ENCODE data around the gene LYVE1.

LYVE1 gene

DNA sequence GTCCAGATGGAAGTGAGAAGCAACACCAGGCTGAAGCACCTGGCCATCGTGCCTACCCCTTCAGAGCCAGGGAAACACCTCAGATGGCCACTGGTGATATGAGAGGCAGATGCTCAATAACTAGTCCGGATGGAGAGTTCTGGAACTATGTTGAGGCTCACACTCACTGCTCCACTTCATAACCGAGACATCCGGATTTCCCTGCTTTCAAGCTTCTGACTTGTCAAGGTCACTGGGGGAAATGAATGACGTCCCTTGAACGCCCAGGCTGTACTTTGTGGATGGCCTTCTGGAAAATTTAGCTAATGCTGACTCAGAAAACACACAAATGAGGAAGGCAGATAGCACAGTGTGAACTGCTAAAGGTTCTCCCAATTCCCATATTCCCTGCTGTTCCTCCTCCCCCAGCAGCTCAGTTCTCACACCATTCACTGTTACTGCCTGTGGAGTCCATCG is at the start of gene LYVE1:
TSS of gene LYVE1 (minus strand) at position 180 of the 456 bp plus-strand sequence. CDS start at position 47, 133 bp downstream.
- TF ChIP-seq POLR2A (IDR thresholded peaks at IDR 0.05; ENCODE audit: low read length) (no peak), GATA1 (IDR thresholded peaks at IDR 0.05; ENCODE audit: low read depth, low read length) (no peak)
- DNase-seq = no peak

DNA sequence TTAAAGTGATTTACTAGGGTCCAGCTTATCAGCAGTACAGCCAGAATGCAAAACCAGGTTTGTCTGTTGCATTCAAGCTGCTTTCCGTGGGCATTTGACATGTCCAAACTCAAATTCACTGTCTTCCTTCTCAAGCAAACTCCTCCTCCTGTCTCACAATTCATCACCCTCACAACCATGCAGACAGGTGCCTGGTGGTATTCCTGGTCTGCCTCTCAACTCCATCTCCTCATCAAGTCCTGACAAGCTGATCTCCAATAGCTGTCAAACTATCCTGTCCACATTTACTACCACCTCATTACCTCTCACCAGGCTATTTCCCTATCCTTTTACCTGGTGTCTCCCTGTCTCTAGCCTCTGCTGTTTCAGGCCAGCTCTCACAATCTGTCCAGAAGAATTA is 49.1 kb upstream of the LYVE1 start:
- DNase-seq = no peak
- TF ChIP-seq POLR2A (IDR thresholded peaks at IDR 0.05; ENCODE audit: low read length) = no peak
- no peak for TF ChIP-seq GATA1 (IDR thresholded peaks at IDR 0.05; ENCODE audit: low read depth, low read length)

- DNase-seq = no peak
Observed at GRCh38 chr11:10611979-10612862, 43.8 kb upstream of the LYVE1 start.

GRCh38 chr11:10609636-10610035 is 41.2 kb upstream of the LYVE1 start:
- no peak for TF ChIP-seq GATA1 (IDR thresholded peaks at IDR 0.05; ENCODE audit: low read depth, low read length)
- TF ChIP-seq POLR2A (IDR thresholded peaks at IDR 0.05; ENCODE audit: low read length) = no peak

More at GRCh38 chr11:10611979-10612862, 43.8 kb upstream of the LYVE1 start:
- TF ChIP-seq POLR2A (IDR thresholded peaks at IDR 0.05; ENCODE audit: low read length) (no peak), GATA1 (IDR thresholded peaks at IDR 0.05; ENCODE audit: low read depth, low read length) (no peak)

DNA sequence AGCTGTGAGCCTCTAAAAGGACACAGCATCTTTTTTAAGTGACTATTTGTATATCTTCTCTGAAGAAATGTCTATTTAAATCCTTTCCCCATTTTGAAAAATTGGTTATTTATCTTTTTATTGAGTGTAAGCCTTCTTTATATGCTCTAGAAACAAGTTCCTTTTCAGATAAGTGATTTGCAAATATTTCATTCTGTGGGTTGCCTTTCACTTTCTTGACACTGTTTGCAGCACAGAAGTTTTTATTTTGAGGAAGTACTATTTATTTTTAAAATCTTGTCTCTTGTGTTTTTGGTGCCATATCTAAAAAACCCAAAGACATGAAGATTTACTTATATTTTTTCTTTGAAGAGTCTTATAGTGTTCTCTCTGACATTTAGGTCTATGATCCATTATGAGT is 40.1 kb upstream of the LYVE1 start:
- TF ChIP-seq GATA1 (IDR thresholded peaks at IDR 0.05; ENCODE audit: low read depth, low read length) = no peak
- no peak for TF ChIP-seq POLR2A (IDR thresholded peaks at IDR 0.05; ENCODE audit: low read length)
- DNase-seq = no peak

More at GRCh38 chr11:10609636-10610035, 41.2 kb upstream of the LYVE1 start:
- DNase-seq = no peak

DNA sequence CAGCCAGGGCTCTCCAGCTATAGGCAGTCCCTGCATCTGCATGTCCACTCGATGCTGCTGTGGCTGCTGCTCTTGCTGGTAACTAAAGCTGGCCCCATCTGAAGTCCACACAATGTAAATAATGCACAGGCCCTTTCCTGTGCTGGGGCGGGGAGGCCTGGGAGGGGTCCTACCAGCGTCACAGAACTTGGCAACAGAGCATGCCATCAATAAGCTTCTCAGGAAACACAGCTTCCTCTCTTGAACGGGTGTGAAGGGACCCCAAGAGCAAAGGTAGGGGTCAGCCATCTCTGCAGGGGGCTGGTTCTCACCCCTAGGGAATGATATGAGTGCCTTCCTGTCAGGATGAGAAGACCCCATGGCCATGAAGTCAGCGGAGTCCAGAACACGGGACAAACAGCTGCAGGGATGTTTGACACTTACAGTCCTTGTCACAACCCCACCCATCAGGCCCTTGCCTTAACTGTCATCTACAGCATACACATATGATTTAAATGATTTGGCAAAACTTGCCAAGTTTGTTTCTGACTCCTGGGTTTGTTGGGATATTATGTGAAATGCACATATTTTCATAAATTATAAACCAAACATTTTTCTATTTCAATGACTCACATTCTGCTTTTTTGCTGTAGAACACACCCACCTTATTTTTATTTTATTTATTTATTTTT is 39.1 kb upstream of the LYVE1 start:
- DNase-seq = no peak
- TF ChIP-seq GATA1 (IDR thresholded peaks at IDR 0.05; ENCODE audit: low read depth, low read length) (no peak), POLR2A (IDR thresholded peaks at IDR 0.05; ENCODE audit: low read length) (no peak)

DNA sequence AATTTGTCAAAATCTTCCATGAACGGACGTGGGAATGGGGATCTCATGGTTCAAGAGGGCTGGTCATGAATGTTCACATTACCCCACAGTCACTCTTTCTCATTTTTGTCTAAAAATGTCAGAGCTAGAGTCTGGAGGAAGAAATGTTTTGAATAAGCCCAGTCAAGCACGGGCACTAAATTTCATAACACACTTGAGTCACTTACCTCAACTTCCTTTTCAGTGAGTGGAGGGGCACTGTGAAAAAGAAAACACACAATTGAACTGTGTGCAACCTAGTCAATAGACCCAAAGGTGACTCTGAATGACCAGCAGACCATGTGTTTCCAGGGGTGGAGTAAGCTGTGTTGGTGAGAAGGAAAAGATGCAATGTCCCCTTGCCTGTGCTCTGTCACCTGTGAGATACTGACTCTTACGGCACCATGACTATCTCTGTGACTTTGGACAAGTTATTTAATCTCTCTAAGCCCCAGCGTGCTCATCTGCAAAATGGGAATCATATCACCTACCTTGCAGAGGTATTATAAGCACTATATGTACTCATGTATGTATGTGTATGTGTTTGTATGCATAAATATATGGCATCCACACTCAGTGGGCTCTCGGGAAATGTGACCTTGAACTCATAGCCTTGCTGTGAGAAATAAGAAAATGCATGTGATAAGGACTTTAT is 38.2 kb upstream of the LYVE1 start:
- TF ChIP-seq GATA1 (IDR thresholded peaks at IDR 0.05; ENCODE audit: low read depth, low read length) (no peak), POLR2A (IDR thresholded peaks at IDR 0.05; ENCODE audit: low read length) (no peak)
- no peak for DNase-seq

- TF ChIP-seq GATA1 (IDR thresholded peaks at IDR 0.05; ENCODE audit: low read depth, low read length) (no peak), POLR2A (IDR thresholded peaks at IDR 0.05; ENCODE audit: low read length) (no peak)
- DNase-seq = no peak
Observed at GRCh38 chr11:10605941-10606381, 37.5 kb upstream of the LYVE1 start.

DNA sequence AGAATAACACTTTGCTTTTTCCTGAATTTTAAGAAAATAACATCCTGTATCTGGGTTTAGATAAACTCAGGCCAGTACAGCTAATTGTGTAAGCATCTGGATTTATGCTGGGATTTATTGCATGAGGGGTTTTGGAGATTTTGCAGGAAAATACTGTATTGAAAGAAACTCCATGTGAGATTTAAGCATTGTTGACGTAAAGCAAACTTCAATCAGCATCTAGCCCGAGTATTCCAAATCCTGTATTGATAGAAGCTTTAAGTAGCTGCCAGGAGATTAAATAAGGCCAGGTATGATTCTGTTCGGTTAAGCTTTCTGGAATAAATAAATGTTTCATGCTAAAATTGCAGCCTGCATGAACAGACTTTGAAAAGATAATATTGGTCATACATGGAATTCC is 36.3 kb upstream of the LYVE1 start:
- TF ChIP-seq GATA1 (IDR thresholded peaks at IDR 0.05; ENCODE audit: low read depth, low read length) (no peak), POLR2A (IDR thresholded peaks at IDR 0.05; ENCODE audit: low read length) (no peak)
- no peak for DNase-seq

DNA sequence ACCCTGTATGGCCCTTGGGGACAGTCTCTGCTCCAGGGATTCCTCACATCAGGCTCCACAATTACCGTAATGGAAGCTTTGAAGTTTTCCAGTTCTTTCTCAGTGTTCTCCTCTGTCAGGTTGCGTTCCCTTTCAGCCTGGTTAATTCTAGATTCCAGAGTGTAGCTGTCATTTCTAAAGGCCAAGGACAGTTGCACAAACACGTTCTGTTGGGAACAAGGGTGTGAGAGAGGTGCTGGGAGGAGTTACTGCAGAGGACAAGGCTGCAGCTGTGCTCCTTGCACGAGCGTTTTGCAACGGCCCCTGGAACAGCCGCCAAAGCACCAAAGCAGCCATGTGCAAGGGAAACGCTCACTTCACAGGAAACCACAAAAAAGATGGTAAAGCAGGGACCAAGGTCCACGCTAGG is 35.9 kb upstream of the LYVE1 start:
- TF ChIP-seq POLR2A (IDR thresholded peaks at IDR 0.05; ENCODE audit: low read length) (no peak), GATA1 (IDR thresholded peaks at IDR 0.05; ENCODE audit: low read depth, low read length) (no peak)
- DNase-seq = no peak

GRCh38 chr11:10603721-10604297 is 35.3 kb upstream of the LYVE1 start:
- TF ChIP-seq GATA1 (IDR thresholded peaks at IDR 0.05; ENCODE audit: low read depth, low read length) = no peak
- no peak for TF ChIP-seq POLR2A (IDR thresholded peaks at IDR 0.05; ENCODE audit: low read length)
- DNase-seq = no peak

DNA sequence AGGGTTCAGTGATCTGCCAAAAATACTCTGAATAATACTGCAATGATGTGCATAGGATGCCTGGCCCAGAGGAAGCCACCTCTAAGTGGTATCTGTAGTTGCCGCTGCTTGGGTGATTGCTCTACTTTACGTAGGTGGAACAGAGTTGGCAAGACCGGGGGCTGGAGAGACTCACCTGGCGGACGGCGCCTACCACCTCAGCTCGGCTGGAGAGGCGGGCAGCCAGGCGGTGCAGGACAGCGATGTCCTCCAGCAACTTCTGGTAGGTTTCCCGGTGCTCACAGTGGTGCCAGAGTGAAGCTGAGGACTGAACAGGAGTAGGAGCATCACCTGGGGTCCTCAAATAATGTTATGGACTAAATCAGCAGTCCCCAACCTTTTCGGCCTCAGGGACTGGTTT is 34.5 kb upstream of the LYVE1 start:
- no peak for TF ChIP-seq GATA1 (IDR thresholded peaks at IDR 0.05; ENCODE audit: low read depth, low read length)
- TF ChIP-seq POLR2A (IDR thresholded peaks at IDR 0.05; ENCODE audit: low read length) = no peak
- DNase-seq = no peak

DNA sequence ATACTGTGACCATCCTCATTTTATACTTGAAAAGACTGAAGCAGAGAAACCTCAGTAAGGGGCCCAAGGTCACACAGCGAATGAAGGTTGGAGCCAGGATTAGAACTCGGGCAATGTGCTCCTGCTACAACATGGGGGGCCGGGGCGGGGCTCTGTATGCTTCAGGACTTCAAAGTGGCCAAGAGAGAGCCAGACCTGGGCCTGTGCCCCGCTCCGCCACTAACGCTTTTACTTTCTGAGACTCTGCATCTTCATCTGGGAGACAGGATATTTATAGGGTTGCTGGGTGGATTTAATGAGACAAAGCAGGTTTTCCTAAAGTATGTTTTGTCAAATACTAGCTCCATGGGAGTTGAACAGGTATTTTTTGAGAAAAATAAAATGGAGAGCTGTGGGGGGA is 33.9 kb upstream of the LYVE1 start:
- TF ChIP-seq POLR2A (IDR thresholded peaks at IDR 0.05; ENCODE audit: low read length) = no peak
- TF ChIP-seq GATA1 (IDR thresholded peaks at IDR 0.05; ENCODE audit: low read depth, low read length) = no peak
- DNase-seq = no peak

GRCh38 chr11:10601837-10602236 is 33.4 kb upstream of the LYVE1 start:
- DNase-seq = no peak
- no peak for TF ChIP-seq POLR2A (IDR thresholded peaks at IDR 0.05; ENCODE audit: low read length)

All from erythroblast (primary cell).